Stimulated activated naive CD8-positive, alpha-beta T cell treated with anti-CD3 and anti-CD28 coated beads, Interleukin-15, Interleukin-2, amounts not matched to agents 100 ng/mL and 50 ng/mL, for 24 hours (primary cell): ENCODE results near the gene PSG11.
"Not testable (repeated sequence)": the region's sequence is repeated elsewhere in the genome, so short reads cannot be mapped to it uniquely, and the experiment has no call there.

ENCODE experiments used
- H3K27ac Mint-ChIP-seq: one replicate; pipeline ENCODE4 v1.8.0; 2021; ENCODE audit warnings: mild to moderate bottlenecking, mixed read lengths
- H3K27me3 Mint-ChIP-seq: one replicate; pipeline ENCODE4 v1.8.0; 2021; ENCODE audit warnings: mixed read lengths
- H3K36me3 Mint-ChIP-seq: one replicate; pipeline ENCODE4 v1.8.0; 2021; ENCODE audit warnings: low read depth, mixed read lengths
- H3K4me1 Mint-ChIP-seq: one replicate; pipeline ENCODE4 v1.8.0; 2021; ENCODE audit warnings: low read depth, mixed read lengths
- H3K4me3 Mint-ChIP-seq: one replicate; pipeline ENCODE4 v1.8.0; 2021; ENCODE audit warnings: mild to moderate bottlenecking, mixed read lengths
- H3K9me3 Mint-ChIP-seq: one replicate; pipeline ENCODE4 v1.8.0; 2021; ENCODE audit warnings: mixed read lengths

The PSG11 gene

GRCh38 chr19:43004846-43005245, 21.4 kb downstream of the PSG11 start:
- H3K4me1 Mint-ChIP-seq, H3K4me3 Mint-ChIP-seq, H3K27ac Mint-ChIP-seq, H3K36me3 Mint-ChIP-seq, H3K9me3 Mint-ChIP-seq: not testable (repeated sequence)
- peaks cover 31% of the 10 kb centered on the region for H3K27me3 Mint-ChIP-seq

GRCh38 chr19:43003634-43004033, 22.6 kb downstream of the PSG11 start:
- not testable (repeated sequence) for H3K27ac Mint-ChIP-seq, H3K4me3 Mint-ChIP-seq
- H3K27me3 Mint-ChIP-seq: peaks cover 27% of the 10 kb centered on the region

GRCh38 chr19:43002948-43003347, 23.3 kb downstream of the PSG11 start:
- H3K27ac Mint-ChIP-seq, H3K4me1 Mint-ChIP-seq, H3K36me3 Mint-ChIP-seq, H3K4me3 Mint-ChIP-seq, H3K9me3 Mint-ChIP-seq: not testable (repeated sequence)
- peaks cover 27% of the 10 kb centered on the region for H3K27me3 Mint-ChIP-seq

More at GRCh38 chr19:43003634-43004033, 22.6 kb downstream of the PSG11 start:
- H3K36me3 Mint-ChIP-seq, H3K9me3 Mint-ChIP-seq, H3K4me1 Mint-ChIP-seq: not testable (repeated sequence)

GRCh38 chr19:42996161-42996560, 30.1 kb downstream of the PSG11 start:
- H3K9me3 Mint-ChIP-seq, H3K36me3 Mint-ChIP-seq, H3K27ac Mint-ChIP-seq, H3K4me1 Mint-ChIP-seq, H3K27me3 Mint-ChIP-seq, H3K4me3 Mint-ChIP-seq: not testable (repeated sequence)

GRCh38 chr19:42992029-42992604, 34.2 kb downstream of the PSG11 start:
- H3K9me3 Mint-ChIP-seq, H3K36me3 Mint-ChIP-seq, H3K4me1 Mint-ChIP-seq, H3K4me3 Mint-ChIP-seq, H3K27ac Mint-ChIP-seq: not testable (repeated sequence)
- H3K27me3 Mint-ChIP-seq: peaks cover 12% of the 10 kb centered on the region

GRCh38 chr19:42989851-42990250, 36.4 kb downstream of the PSG11 start:
- H3K4me1 Mint-ChIP-seq: no peaks in the 10 kb centered on the region
- no peak overlapping the region for H3K4me3 Mint-ChIP-seq
- H3K36me3 Mint-ChIP-seq: no peaks in the 10 kb centered on the region
- no peaks in the 10 kb centered on the region for H3K9me3 Mint-ChIP-seq
- peaks cover 23% of the 10 kb centered on the region for H3K27me3 Mint-ChIP-seq
- H3K27ac Mint-ChIP-seq: no peak overlapping the region

- not testable (repeated sequence) for H3K4me1 Mint-ChIP-seq, H3K4me3 Mint-ChIP-seq, H3K9me3 Mint-ChIP-seq, H3K36me3 Mint-ChIP-seq, H3K27ac Mint-ChIP-seq
- H3K27me3 Mint-ChIP-seq: peaks cover 23% of the 10 kb centered on the region
Observed at GRCh38 chr19:42989186-42989585, 37.1 kb downstream of the PSG11 start.

- H3K27ac Mint-ChIP-seq, H3K4me3 Mint-ChIP-seq, H3K36me3 Mint-ChIP-seq, H3K4me1 Mint-ChIP-seq, H3K9me3 Mint-ChIP-seq: not testable (repeated sequence)
- peaks cover 23% of the 10 kb centered on the region for H3K27me3 Mint-ChIP-seq
Observed at GRCh38 chr19:42988206-42988605, 38.1 kb downstream of the PSG11 start.

- Mint-ChIP-seq H3K9me3 (peaks cover 7% of the 10 kb centered on the region), H3K36me3 (no peaks in the 10 kb centered on the region), H3K27me3 (peaks cover 23% of the 10 kb centered on the region), H3K27ac (no peak overlapping the region), H3K4me3 (no peak overlapping the region), H3K4me1 (no peaks in the 10 kb centered on the region)
Observed at GRCh38 chr19:42985588-42985987, 40.7 kb downstream of the PSG11 start.

GRCh38 chr19:42982111-42982510, 44.2 kb downstream of the PSG11 start:
- not testable (repeated sequence) for H3K4me1 Mint-ChIP-seq, H3K27ac Mint-ChIP-seq, H3K4me3 Mint-ChIP-seq, H3K9me3 Mint-ChIP-seq, H3K36me3 Mint-ChIP-seq
- H3K27me3 Mint-ChIP-seq: peaks cover 12% of the 10 kb centered on the region

- not testable (repeated sequence) for H3K27ac Mint-ChIP-seq, H3K9me3 Mint-ChIP-seq, H3K4me3 Mint-ChIP-seq, H3K36me3 Mint-ChIP-seq, H3K4me1 Mint-ChIP-seq
- peaks cover 20% of the 10 kb centered on the region for H3K27me3 Mint-ChIP-seq
Observed at GRCh38 chr19:42971451-42971850, 54.8 kb downstream of the PSG11 start.

GRCh38 chr19:42965176-42965575, 61.1 kb downstream of the PSG11 start:
- H3K9me3 Mint-ChIP-seq: peaks cover 5% of the 10 kb centered on the region
- H3K27me3 Mint-ChIP-seq: peaks cover 15% of the 10 kb centered on the region
- H3K4me3 Mint-ChIP-seq: no peak overlapping the region
- H3K27ac Mint-ChIP-seq: no peak overlapping the region
- H3K36me3 Mint-ChIP-seq: no peaks in the 10 kb centered on the region
- H3K4me1 Mint-ChIP-seq: no peaks in the 10 kb centered on the region

- H3K4me3 Mint-ChIP-seq: no peak overlapping the region
- H3K36me3 Mint-ChIP-seq: no peaks in the 10 kb centered on the region
- no peak overlapping the region for H3K27ac Mint-ChIP-seq
- H3K27me3 Mint-ChIP-seq: peaks cover 16% of the 10 kb centered on the region
- peaks cover 3% of the 10 kb centered on the region for H3K9me3 Mint-ChIP-seq
- H3K4me1 Mint-ChIP-seq: no peaks in the 10 kb centered on the region
Observed at GRCh38 chr19:42961119-42961518, 65.2 kb downstream of the PSG11 start.
